ENCODE results near the gene NRARP.

Gene NRARP

DNA sequence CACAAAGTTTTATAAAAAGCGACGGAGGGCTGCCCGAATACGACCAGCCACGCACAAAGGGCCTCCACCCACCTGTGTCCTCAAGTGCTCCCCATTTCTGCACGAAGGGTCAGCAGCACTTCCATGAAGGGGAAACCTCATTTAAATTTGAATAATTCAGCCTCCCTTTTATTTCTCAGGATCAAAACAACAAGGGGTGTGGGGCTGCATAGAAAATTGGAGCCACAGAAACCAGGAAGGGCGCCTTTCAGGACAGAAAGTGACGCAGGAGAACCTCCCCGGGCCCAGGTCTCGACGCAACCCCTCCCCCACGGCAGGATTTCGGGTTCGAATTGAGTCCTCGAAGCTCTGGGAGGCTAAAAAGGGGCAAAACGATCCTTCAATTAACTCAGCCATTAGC, 2.1 kb downstream of the NRARP start:
- Histone ChIP-seq H3K9ac (ENCODE audit: low read depth, low read length) (no peak overlapping the region), H3K4me3 (ENCODE audit: low read depth, low read length) (peak overlapping the region; percentile 88), H3K9me3 (ENCODE audit: control insufficient read depth, insufficient read depth, low read length) (no peaks in the 10 kb centered on the region), H3K27me3 (ENCODE audit: control insufficient read depth, insufficient read depth, low read length) (peaks cover 10% of the 10 kb centered on the region), H3K4me1 (ENCODE audit: control insufficient read depth, insufficient read depth, low read length) (peaks cover 12% of the 10 kb centered on the region), H3K36me3 (ENCODE audit: control insufficient read depth, insufficient read depth, low read length) (no peaks in the 10 kb centered on the region)

DNA sequence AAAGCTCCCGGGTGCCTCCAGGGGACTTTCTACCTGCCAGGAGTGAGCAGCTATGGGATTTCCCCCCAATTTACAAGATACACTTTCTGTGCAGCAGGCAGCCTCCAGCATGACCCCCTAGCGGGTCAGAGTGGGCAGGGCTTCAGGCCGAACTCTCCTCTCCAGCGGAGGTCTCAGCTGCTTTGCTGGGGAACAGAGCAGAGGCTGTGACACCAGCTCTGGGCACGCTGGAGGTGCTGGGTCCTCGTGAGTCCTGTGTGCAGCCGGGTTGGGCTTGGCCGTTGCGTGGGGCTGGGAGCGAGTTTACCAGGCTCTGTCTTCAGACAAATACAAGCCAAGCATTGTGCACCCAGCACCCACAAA, 2.9 kb downstream of the NRARP start:
- H3K4me1 ChIP-seq (ENCODE audit: control insufficient read depth, insufficient read depth, low read length), result peaks cover 12% of the 10 kb centered on the region
- peak overlapping the region; percentile 88 for H3K4me3 ChIP-seq (ENCODE audit: low read depth, low read length)
- no peaks in the 10 kb centered on the region for H3K9me3 ChIP-seq (ENCODE audit: control insufficient read depth, insufficient read depth, low read length)
- peaks cover 12% of the 10 kb centered on the region for H3K27me3 ChIP-seq (ENCODE audit: control insufficient read depth, insufficient read depth, low read length)
- H3K36me3 ChIP-seq (ENCODE audit: control insufficient read depth, insufficient read depth, low read length), result no peaks in the 10 kb centered on the region
- no peak overlapping the region for H3K9ac ChIP-seq (ENCODE audit: low read depth, low read length)

DNA sequence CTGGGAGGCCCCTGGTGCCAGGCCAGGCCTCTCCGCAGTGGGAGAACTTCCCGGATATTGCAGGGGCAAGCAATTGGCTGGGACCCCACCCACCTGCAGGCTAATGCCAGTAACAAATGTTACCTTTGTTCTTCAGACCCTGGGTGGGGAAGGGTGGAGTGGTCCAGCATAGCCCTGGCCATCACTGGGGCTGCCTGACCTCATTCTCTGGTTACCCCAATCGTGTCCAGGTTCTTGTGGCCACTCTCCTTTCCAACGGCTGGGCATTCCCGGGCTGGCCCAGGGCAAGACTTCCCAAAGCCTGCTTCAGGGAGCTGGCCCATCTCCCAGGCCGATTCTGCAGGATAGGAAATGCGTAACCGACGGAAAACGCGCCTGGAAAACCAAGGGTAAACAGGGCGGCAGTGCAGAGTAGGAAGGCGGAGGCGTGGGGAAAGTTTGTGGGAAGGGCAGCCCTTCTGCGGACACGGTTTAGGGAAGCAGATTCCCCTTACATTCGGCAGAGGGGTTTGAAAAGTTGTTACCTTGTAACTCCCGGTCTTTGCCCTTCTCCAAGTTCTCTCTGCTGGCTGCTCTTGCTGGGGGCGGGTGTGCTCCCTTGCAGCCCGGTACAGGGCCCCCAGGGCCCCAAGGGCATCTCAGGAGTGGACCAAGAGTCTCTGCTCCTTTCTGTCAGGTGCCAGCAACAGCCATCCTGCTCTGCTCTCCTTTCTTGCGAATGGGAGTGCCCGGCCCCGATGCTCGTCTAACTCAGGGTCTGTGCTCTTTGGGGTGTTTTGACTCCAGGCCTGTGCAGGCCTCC, 3.5 kb downstream of the NRARP start:
- Histone ChIP-seq H3K9ac (ENCODE audit: low read depth, low read length) (peak overlapping the region; percentile 41), H3K4me1 (ENCODE audit: control insufficient read depth, insufficient read depth, low read length) (peaks cover 12% of the 10 kb centered on the region), H3K4me3 (ENCODE audit: low read depth, low read length) (peak overlapping the region; percentile 88), H3K36me3 (ENCODE audit: control insufficient read depth, insufficient read depth, low read length) (no peaks in the 10 kb centered on the region), H3K9me3 (ENCODE audit: control insufficient read depth, insufficient read depth, low read length) (no peaks in the 10 kb centered on the region), H3K27me3 (ENCODE audit: control insufficient read depth, insufficient read depth, low read length) (peaks cover 11% of the 10 kb centered on the region)

DNA sequence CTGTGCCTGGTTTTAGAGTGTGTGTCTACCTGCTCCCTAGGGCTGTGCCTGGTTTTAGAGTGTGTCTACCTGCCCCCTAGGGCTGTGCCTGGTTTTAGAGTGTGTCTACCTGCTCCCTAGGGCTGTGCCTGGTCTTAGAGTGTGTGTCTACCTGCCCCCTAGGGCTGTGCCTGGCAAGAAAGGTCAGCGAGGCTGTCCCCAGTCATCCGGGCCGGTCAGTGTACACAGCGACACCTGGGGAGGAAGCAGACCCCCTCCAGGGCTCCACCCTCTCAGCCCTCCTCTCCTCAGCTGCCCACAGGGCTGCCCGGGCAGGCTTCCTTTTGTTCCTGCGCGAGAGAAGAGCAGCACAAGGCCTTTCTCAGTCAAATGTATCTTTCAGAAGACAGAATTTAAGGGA, 4.1 kb downstream of the NRARP start:
- H3K36me3 ChIP-seq (ENCODE audit: control insufficient read depth, insufficient read depth, low read length), result no peaks in the 10 kb centered on the region
- H3K4me3 ChIP-seq (ENCODE audit: low read depth, low read length), result no peak overlapping the region
- peaks cover 10% of the 10 kb centered on the region for H3K27me3 ChIP-seq (ENCODE audit: control insufficient read depth, insufficient read depth, low read length)

DNA sequence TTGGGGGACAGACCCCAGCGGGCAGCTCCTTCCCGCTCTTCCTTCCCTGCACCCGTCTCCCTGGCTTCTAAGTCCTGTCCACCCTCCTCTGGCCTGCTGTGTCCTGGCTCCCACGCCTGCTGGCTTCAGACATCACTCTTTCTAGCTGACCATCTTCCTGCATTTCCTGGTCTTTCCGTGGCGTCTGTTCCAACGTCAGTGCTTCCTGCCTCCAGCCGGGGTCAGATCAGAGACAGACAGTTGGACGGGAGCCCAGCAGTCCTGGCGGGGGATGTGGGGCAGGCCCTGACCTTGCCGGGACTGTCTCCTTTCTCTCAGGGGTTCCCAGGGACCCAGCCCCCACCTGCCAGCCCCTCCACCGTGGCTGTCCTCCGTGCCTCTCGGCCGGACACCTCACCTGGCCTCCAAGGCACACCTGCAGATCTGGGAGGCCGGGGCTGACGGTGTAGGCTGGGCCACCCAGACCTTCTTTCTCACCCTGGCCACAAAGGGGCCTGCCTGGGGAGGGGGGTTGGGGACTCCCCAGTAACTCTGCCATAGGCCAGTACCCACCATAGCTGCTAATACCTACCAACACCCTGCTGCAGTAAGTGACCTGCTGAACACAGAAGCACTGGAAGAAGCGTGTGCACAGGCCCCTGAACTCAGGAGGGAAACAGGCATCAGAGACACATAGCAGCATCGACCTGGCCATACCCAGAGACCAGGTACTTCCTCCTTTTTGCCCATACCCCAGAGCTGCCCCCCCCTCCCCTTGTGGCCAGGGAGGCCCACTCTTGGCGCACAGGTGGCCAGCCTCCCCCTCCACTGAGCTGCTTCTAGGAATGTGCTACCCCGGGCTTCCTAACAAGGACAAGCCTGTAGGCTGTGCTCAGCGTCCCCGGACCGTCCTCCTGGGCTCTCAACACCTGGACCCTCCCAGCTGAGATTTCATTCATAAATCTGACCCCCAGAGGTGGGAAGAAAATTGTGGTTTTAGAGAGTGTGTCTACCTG, 5.1 kb downstream of the NRARP start:
- Histone ChIP-seq H3K36me3 (ENCODE audit: control insufficient read depth, insufficient read depth, low read length) (no peaks in the 10 kb centered on the region), H3K9ac (ENCODE audit: low read depth, low read length) (peak overlapping the region; percentile 37), H3K9me3 (ENCODE audit: control insufficient read depth, insufficient read depth, low read length) (no peaks in the 10 kb centered on the region), H3K4me3 (ENCODE audit: low read depth, low read length) (peak overlapping the region; percentile 41), H3K4me1 (ENCODE audit: control insufficient read depth, insufficient read depth, low read length) (peaks cover 9% of the 10 kb centered on the region), H3K27me3 (ENCODE audit: control insufficient read depth, insufficient read depth, low read length) (peaks cover 9% of the 10 kb centered on the region)

More for the DNA sequence above, 4.1 kb downstream of the NRARP start:
- Histone ChIP-seq H3K9ac (ENCODE audit: low read depth, low read length) (no peak overlapping the region), H3K9me3 (ENCODE audit: control insufficient read depth, insufficient read depth, low read length) (no peaks in the 10 kb centered on the region), H3K4me1 (ENCODE audit: control insufficient read depth, insufficient read depth, low read length) (peaks cover 10% of the 10 kb centered on the region)

DNA sequence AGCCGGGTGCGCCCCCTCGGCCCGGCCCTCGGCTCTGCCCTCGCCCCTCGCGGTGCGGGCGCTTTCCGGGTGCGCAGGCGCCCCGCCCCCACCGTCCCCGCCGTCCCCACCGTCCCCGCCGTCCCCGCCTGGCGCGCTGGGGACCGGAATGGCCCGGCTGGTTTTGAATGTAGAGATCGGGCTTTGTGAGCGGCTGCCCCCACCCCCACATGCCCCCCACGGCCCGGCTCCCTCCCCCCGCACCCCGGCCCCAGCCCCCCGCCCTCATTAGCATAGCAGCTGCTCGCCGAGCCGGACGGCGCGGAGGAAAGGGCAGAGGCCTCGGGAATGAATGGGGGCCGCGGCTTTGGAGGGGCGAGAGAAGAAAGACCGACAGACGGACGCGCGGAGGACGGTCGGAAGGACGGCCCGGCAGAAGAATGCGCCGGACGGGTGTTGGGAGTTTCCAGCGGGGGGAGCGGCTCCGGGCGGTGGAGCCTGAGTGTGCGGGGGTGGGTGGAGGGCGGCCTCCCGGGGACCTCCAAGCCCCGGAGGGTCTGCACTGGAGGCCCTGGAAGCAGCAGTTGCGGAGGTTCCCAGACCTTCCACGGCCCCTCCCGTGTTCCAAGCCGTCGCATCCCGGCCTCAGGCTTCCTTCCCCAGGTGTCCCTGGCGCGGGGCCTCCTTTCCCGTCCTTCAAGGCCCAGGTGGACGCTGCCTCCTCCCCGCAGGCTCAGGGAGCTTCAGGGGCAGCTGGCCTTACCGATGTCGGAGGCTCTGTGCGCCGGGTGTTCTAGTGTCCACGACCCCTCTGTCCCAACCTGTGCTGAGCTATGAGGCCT, 6.0 kb downstream of the NRARP start:
- Histone ChIP-seq H3K9ac (ENCODE audit: low read depth, low read length) (peak overlapping the region; percentile 37), H3K4me1 (ENCODE audit: control insufficient read depth, insufficient read depth, low read length) (peaks cover 9% of the 10 kb centered on the region), H3K36me3 (ENCODE audit: control insufficient read depth, insufficient read depth, low read length) (no peaks in the 10 kb centered on the region), H3K9me3 (ENCODE audit: control insufficient read depth, insufficient read depth, low read length) (no peaks in the 10 kb centered on the region), H3K27me3 (ENCODE audit: control insufficient read depth, insufficient read depth, low read length) (peaks cover 9% of the 10 kb centered on the region), H3K4me3 (ENCODE audit: low read depth, low read length) (peak overlapping the region; percentile 41)

DNA sequence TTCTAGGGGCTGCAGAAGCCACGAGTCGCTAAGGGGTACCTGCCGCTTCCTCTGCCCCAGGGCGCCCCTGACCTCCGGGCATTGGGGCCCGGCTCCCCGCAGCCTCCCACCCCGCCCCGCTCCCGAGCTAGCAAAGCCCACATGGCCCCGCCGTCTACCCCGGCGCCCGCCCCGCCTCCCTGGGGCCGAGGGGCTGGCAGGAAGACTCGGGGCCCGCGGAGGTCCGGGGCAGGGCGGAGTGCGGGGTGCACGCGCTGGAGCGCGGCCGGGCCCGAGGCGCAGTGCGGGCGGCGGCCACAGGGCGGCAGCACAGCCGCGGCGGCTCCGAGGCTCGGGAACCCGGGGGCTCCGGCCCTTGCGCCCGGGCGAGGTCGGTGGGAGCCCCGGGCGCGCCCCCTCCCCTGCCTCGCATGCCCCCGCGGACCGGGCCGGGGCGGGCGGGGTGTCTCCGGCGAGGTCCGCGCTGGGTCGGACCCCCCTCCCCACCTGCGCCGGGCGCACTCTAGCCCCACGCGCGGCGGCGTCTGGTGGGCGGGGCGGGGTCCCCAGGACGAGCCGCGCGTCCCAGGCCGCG, 6.7 kb downstream of the NRARP start:
- Histone ChIP-seq H3K36me3 (ENCODE audit: control insufficient read depth, insufficient read depth, low read length) (no peaks in the 10 kb centered on the region), H3K4me3 (ENCODE audit: low read depth, low read length) (peak overlapping the region; percentile 50), H3K27me3 (ENCODE audit: control insufficient read depth, insufficient read depth, low read length) (peaks cover 9% of the 10 kb centered on the region), H3K4me1 (ENCODE audit: control insufficient read depth, insufficient read depth, low read length) (peaks cover 9% of the 10 kb centered on the region), H3K9me3 (ENCODE audit: control insufficient read depth, insufficient read depth, low read length) (no peaks in the 10 kb centered on the region), H3K9ac (ENCODE audit: low read depth, low read length) (no peak overlapping the region)

DNA sequence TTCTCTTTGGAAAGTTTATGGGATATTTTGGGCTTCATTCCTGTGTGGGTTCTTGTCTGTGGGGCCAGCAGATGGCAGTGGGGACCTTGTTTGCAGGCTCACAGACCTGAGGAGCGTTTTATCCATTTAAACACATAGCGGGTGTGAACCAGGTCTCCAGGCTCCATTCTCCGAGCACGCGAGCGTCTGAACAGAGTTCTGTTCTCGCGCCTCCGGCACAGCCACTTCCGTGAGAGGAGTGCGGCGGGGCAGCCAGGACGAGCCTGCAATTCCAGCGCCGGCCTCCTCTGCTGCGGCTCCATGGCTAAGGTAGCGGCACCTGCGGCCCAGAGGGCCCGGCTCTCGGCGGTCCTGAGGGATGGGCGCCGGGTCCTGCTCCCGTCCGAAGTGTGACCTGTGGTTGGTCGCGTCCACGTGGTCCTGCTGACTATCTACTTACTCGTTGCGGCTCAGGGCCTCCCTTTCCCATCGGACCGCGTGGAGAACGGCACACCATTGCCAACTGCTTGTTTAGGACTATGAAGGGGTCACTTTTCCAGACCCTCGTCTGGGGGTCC, 7.3 kb downstream of the NRARP start:
- H3K4me1 ChIP-seq (ENCODE audit: control insufficient read depth, insufficient read depth, low read length), result peaks cover 9% of the 10 kb centered on the region
- H3K36me3 ChIP-seq (ENCODE audit: control insufficient read depth, insufficient read depth, low read length), result no peaks in the 10 kb centered on the region
- H3K4me3 ChIP-seq (ENCODE audit: low read depth, low read length), result peak overlapping the region; percentile 50
- H3K9ac ChIP-seq (ENCODE audit: low read depth, low read length), result no peak overlapping the region
- H3K27me3 ChIP-seq (ENCODE audit: control insufficient read depth, insufficient read depth, low read length), result peaks cover 9% of the 10 kb centered on the region
- H3K9me3 ChIP-seq (ENCODE audit: control insufficient read depth, insufficient read depth, low read length), result no peaks in the 10 kb centered on the region

DNA sequence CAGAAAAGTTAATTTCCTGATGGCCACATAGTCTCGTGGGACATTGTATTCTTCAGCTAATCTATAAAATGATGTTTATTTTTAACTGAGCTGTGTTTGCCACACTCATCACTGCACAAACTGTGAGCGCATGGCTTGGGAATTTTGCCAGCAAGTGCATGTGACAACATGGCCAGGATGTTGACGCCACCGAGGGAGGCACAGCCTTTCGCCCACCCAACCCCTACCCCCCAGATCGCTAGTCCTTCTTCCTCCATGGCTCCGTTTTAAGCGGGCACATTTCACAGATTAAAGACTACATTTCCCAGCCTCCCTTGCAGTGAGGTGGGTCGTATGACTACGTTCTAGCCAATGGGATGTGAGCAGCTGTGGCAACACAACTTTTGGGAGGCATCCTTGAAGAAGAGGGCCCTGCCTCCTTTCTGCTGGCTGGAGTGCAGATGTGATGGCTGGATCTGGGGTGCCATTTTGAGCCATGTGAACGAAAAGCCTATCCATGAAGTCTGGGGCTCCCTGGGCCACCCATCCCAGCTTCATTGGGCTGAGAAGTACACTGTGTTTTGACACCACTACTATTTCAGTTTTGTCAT, 7.9 kb downstream of the NRARP start:
- Histone ChIP-seq H3K36me3 (ENCODE audit: control insufficient read depth, insufficient read depth, low read length) (no peaks in the 10 kb centered on the region), H3K9ac (ENCODE audit: low read depth, low read length) (no peak overlapping the region), H3K9me3 (ENCODE audit: control insufficient read depth, insufficient read depth, low read length) (no peaks in the 10 kb centered on the region), H3K27me3 (ENCODE audit: control insufficient read depth, insufficient read depth, low read length) (peaks cover 9% of the 10 kb centered on the region), H3K4me1 (ENCODE audit: control insufficient read depth, insufficient read depth, low read length) (peaks cover 9% of the 10 kb centered on the region), H3K4me3 (ENCODE audit: low read depth, low read length) (no peak overlapping the region)

DNA sequence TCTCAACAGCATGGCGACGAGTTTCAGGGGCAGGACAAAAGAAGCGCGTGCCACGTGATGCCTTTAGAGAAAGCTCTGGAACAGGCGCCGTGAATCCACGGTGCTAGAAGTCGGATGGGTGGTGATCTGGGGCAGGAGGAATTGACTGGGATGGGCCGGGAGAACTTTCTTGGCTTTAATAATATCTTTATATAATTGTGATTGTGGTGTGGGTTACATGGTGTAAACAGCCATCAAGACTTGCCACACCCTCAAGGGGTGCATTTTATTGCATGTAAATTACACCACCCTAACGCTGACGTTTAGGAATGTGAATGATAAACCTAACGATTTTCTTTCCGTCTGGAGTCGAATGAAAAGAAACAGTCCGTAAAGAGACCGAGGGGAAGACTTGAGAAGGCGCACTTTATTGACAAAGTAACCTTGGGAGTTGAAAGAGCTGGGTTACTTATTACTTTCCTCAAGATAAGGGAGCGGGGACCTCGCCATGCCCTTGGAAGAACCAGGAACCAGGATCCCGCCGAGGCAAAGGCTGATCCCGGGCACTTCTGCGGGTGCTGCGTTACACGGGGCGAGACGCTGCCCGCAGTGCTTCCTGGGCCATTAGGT, 8.5 kb downstream of the NRARP start:
- peaks cover 9% of the 10 kb centered on the region for H3K27me3 ChIP-seq (ENCODE audit: control insufficient read depth, insufficient read depth, low read length)
- H3K9me3 ChIP-seq (ENCODE audit: control insufficient read depth, insufficient read depth, low read length), result no peaks in the 10 kb centered on the region
- peaks cover 7% of the 10 kb centered on the region for H3K4me1 ChIP-seq (ENCODE audit: control insufficient read depth, insufficient read depth, low read length)
- no peak overlapping the region for H3K4me3 ChIP-seq (ENCODE audit: low read depth, low read length)
- no peaks in the 10 kb centered on the region for H3K36me3 ChIP-seq (ENCODE audit: control insufficient read depth, insufficient read depth, low read length)
- H3K9ac ChIP-seq (ENCODE audit: low read depth, low read length), result no peak overlapping the region
